ENCODE data around the gene MLH3. TPM values are rescaled to one million over a fixed set of nuclear protein-coding genes. Genes with fewer than 3 reads are reported as not detected.

Gene MLH3
- total and polyA plus RNA-seq, 10 of the 15 experiments (the other 5 are each of a cell fraction or from before 2014, with no cell fraction given), result 12.6 to 31.2 (median 19.6) TPM

GRCh38 chr14:75070383-75070782 is 19.1 kb upstream of the MLH3 start (continued):
- TF ChIP-seq ZNF592 (IDR thresholded peaks at IDR 0.05) (no peak), CEBPZ (IDR thresholded peaks at IDR 0.05; ENCODE audit: low read depth, low read length) (no peak)

- CTCF ChIA-PET, result interaction anchor here (0.9 to 1.6 kb wide), 5 partner anchors 16 to 371 kb away, joined by 3 to 6 read pairs (median 3); no protein-coding TSS in a partner anchor
- no peaks in the 10 kb centered on the region for H3K27me3 ChIP-seq (replicated peaks in 1 of 2; ENCODE audit: control insufficient read depth in 2 of 2, insufficient read depth in 2 of 2, low read length in 1 of 2)
- peak overlapping the region; percentile 79 for H3K4me3 ChIP-seq
- in situ Hi-C loops (cut with MboI) (no loop called here), intact Hi-C loops (cut with micrococcal nuclease; ENCODE audit: unreplicated experiment) (no loop called here)
- 52% methylated on average over 10 of the region's 12 CpGs for WGBS (ENCODE audit: insufficient coverage, insufficient replicate concordance, low lambda C conversion rate, missing lambda C conversion rate)
- SMC1A ChIA-PET (ENCODE audit: uncharacterized antibody, unreplicated experiment), result interaction anchor here (0.8 to 1.5 kb wide), 3 partner anchors 11 to 66 kb away, joined by 3 to 4 read pairs (median 3); no protein-coding TSS in a partner anchor
- RAD21 ChIA-PET (ENCODE audit: unreplicated experiment), result interaction anchor here (0.8 kb wide), 2 partner anchors 18 to 66 kb away, joined by 3 read pairs; no protein-coding TSS in a partner anchor
- peaks cover 7% of the 10 kb centered on the region for H3K79me2 ChIP-seq (ENCODE audit: control insufficient read depth, insufficient read depth, low read length)
- FAIRE-seq, result no peak
- H4K20me1 ChIP-seq (ENCODE audit: control insufficient read depth, insufficient read depth), result no peaks in the 10 kb centered on the region
- peak overlapping the region; percentile 96 for H2AFZ ChIP-seq (ENCODE audit: control insufficient read depth, low read depth, low read length)
- POLR2A ChIA-PET, result interaction anchor here (1.0 to 1.2 kb wide), 3 partner anchors 13 to 106 kb away, joined by 3 read pairs; no protein-coding TSS in a partner anchor
- H3K4me1 ChIP-seq (ENCODE audit: control insufficient read depth, insufficient read depth, low read length), result peaks cover 8% of the 10 kb centered on the region
- H3K36me3 ChIP-seq (ENCODE audit: control insufficient read depth in 2 of 2, insufficient read depth in 2 of 2, low read length in 1 of 2), result no peaks in the 10 kb centered on the region
- H3K9me3 ChIP-seq (replicated peaks; ENCODE audit: control insufficient read depth, insufficient read depth, low read length), result no peaks in the 10 kb centered on the region
- no peak for ATAC-seq
- DNase-seq (ENCODE audit: low read depth, low spot score), result no peak
- peak overlapping the region; percentile 91 for H3K4me2 ChIP-seq (ENCODE audit: control insufficient read depth, insufficient read depth)
- BruUV-seq (replicated peaks), result no TSS peak
- H3K9ac ChIP-seq (ENCODE audit: control insufficient read depth, insufficient read depth, low read length), result peak overlapping the region; percentile 66
- H3K27ac ChIP-seq (ENCODE audit: control insufficient read depth, insufficient read depth), result no peak overlapping the region
- 0 out of 2 replicates have a peak, but pooled peaks have one; percentile 3 for TF ChIP-seq SMAD5 (IDR thresholded peaks at IDR 0.05; ENCODE audit: low read depth)
- TF ChIP-seq ZBTB33 (IDR thresholded peaks at IDR 0.05), result 0 out of 2 replicates have a peak, but pooled peaks have one; percentile 7
- no peak for TF ChIP-seq GABPA (IDR thresholded peaks at IDR 0.05; ENCODE audit: low read depth)
- 0 out of 4 replicates have a peak, but pooled peaks of 1 of the 2 experiments have one; percentile 1 for TF ChIP-seq IKZF2 (IDR thresholded peaks at IDR 0.05)
- TF ChIP-seq BHLHE40 (IDR thresholded peaks at IDR 0.05; ENCODE audit: borderline replicate concordance in 1 of 2, low read depth in 2 of 2, low read length in 1 of 2), result peak in 1 of 2 experiments; percentile 1; a peak in 1 of 4 replicates
Observed at GRCh38 chr14:75069811-75070145, 18.5 kb upstream of the MLH3 start.
